GM11168 (cell line): ENCODE data around the gene APP.
"Not testable (repeated sequence)": the region's sequence is repeated elsewhere in the genome, so short reads cannot be mapped to it uniquely, and the experiment has no call there.

ENCODE experiments used
- in situ Hi-C: fragments of 300-500 bp; cut with MboI; formaldehyde crosslinking; loops from one replicate; pipeline ENCODE4 v1.12.0; 2022; ENCODE audit warnings: low sequenced_read_pairs; ENCODE audit not compliant: unreplicated experiment

Gene APP

DNA sequence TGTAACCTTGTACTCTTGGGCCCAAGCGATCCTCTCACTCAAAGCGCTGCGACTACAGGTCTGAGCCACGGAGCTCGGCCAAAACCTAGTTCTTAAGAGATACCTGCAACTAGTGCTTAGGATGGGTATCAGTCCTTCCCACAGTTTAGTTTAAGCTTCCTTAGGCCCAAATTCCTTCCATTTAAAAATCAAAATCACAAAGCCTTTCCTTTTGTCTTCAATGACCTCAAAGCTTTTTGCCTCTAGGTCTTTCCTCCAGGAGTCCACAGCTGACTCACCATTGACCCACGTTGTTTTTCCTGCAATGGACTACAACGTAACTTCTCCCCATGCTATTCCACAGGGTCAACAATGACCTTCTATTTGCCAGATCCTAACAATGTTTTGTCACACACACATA, 64.0 kb downstream of the APP start:
- in situ Hi-C loops = no loop called here

DNA sequence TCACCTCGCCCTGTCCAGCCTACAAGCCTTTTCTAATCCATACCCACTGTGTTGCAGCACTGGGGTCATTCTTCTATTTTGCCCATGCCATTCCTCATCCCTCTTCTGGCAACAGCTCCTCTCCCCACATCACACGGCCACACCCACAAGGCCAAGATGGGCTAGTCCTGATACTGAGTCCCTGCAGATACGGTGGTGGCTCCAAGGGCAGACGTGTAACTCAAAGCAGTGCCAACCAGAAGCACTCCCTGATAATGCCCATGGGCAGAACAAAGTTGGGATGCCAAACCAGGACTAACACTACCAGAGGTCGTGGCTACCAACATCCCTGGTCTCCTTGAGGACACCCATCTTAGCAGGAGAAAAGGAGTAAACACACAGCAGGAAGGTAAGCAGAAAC, 64.8 kb downstream of the APP start:
- in situ Hi-C loops = no loop called here

DNA sequence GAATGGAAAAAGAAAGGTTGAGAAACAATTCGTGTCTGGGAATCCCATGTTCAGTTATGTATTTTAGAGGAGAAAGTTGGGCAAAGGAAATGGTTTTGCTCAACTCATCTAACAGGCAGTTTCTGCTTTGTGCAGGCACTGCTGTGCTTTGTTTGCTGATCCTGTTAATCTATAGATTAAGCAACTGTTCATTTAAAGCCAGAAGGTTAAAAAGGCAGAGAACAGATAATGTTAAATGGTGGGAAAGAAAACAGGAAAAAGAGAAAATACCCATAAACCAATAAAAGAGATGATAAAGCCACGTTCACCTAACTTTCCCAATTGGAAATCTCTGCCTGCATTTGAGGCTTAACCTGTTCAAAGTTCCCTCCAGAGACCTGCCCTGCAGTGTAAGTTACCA, 70.0 kb downstream of the APP start:
- in situ Hi-C loops = no loop called here

DNA sequence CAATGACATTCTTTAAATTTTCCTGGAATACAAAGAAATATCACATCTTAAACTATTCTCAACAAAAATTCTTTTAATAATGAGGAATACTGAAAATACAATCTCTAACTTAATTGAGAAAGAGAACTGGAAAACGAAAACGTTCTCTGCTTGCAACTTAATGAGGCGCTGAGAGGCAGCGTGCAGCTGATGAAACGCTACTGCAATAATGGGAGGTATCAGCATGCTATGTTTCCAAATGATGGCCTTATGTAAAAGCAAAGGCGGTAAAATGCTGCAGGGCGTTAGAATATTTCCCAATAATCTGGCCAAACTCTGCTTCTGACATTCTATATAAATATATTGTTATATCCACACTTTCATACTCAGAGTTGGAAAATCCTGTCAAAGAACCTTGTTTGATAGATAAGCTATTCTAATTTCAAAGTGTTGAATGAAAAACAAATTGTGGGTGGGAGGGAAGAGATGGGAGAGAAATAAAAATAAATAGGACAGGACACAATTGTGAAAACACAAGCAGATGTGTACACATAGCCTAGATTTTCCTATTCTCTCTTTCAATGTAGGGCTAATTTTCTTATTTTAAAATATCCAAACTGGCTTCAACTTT, 70.9 kb downstream of the APP start:
- in situ Hi-C loops = no loop called here

DNA sequence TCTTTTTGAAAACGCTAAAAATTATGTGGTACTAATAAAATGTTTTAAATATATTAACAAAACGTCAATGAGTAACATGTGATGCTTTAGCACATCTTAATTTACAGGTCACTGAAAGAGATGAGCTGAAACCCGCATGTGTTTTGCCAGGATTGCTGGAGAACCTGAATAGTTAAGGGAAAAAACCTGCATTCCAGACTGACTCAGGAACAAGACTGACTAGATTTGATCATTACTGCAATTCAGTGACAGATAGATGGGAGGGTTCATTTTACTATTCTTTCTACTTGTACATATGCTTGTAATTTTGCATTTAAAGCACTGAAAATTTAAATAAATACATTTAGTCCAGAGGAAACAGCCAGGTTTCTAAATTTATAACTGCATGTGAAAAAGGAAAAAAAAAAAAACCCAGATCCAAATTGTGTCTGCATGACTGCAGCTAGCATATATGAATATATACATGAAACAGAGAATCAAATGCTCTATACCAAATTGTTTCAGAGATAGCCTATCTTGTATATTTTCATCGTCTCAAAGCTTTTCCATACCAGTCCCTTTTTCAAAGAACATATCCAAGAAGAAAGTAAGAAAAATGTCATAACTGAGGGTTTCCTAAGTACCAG, 71.7 kb downstream of the APP start:
- in situ Hi-C loops = no loop called here

DNA sequence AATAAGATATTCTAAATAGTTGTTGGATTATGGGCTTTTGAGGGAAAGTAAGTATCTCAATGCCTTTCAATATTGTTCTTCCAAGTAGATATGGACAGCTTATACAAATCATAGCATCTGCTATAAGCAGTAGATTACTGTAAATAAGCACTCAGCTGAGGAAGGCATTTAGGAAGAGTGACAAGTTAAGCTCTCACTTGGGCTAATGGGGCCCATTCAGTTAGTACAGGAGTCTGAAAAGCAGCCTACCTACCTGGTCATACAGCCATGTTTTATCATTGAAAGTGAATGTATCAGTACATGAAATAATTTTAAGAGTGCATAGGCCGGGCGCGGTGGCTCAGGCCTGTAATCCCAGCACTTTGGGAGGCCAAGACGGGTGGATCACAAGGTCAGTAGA, 73.1 kb downstream of the APP start:
- in situ Hi-C loops = no loop called here

DNA sequence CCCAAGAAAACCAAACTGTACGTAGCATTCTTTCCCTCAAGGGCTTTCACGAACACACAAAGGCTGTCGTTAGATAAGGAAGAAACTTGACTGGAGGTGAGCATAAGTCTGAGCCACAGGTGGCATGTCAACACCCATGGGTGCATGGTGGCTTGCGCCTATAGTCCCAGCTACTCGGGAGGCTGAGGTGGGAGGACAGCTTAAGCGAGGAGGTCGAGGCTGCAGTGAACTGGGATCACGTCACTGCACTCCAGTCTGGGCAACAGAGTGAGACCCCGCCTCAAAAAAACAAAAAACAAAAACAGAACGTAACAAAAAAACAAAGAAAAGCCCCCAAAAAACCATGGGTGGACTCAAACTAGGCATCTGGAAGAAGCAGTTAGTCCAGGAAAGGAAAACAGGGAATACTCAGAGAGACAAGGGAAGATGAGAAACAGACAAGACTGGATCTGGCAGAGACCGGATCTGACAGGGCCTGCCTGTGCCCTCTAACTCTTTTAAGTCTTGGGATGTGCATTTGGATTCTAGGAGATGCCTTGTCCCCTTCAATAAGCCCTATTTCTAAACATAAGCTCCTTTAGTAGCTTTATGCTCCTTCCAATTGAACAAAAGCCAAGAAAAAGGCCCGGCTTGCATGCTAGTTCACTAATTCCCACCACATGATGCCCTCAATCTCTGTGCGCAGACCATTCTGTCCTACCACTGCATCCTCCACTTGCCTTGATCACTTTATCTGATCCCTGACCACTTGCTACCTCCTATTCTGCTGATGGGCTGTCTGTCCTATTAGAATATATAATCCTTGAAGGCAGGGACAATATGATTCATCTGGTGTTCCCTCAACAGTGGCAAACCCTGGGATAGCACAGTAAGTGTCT, 73.8 kb downstream of the APP start:
- in situ Hi-C loops = no loop called here

DNA sequence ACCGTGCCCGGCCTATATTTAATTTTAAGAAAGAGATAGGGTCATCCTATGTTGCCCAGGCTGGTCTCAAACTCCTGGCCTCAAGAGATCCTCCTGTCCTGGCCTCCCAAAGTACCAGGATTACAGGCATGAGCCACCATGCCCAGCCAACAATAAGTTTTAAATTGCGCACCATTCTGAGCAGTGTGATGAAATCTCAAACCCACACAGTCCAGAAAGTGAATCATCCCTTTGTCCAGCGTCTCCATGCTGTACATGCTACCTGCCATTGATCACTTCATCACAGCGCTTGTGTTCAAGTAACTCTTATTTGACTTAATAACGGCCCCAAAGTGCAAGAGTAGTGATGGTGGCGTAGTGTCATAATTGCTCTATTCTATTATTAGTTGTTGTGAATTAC, 75.4 kb downstream of the APP start:
- in situ Hi-C loops = no loop called here

DNA sequence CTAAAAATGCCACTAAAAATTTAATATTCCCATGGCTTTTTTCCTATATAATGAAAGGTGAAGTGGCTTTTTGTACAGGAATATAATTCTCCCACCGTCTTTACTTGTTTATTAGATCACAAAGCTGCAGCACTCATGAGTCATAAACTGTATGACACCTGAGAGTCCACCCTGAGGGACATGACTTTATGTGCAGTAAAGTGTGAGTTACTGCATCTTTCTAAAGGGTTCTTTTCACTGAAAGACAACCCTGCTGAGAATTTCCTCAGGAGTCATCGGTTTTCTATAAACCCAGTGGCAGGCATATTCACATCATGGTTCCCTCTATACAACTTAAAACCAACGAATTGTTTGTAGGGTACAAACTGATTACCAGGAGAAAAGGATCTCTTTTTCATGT, 77.4 kb downstream of the APP start:
- in situ Hi-C loops = no loop called here

DNA sequence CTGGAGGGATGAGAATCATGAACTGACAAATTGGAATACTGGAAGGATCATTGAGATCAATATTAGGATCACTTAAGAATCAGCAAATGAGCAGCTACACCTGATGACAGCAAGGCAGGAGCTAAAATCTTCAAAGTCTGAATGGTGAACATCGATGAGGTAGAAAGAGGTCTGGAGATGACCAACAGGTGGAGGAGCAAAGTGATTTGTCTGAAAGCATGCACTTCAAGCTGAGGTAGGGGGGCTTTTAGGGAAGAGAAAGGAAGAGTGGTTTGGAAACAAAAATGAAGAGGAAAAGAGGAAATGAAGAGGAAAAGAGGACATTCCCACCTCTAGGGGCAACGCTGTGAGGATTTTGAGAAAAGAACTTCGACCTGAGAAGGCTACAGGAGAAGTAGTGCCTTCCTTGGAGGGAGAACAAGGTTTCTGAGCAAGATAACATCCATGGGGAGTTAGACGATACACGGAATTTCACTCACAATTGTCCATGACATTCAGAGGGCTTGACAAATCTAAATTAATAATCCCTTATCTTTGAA, 79.0 kb downstream of the APP start:
- in situ Hi-C loops = no loop called here

DNA sequence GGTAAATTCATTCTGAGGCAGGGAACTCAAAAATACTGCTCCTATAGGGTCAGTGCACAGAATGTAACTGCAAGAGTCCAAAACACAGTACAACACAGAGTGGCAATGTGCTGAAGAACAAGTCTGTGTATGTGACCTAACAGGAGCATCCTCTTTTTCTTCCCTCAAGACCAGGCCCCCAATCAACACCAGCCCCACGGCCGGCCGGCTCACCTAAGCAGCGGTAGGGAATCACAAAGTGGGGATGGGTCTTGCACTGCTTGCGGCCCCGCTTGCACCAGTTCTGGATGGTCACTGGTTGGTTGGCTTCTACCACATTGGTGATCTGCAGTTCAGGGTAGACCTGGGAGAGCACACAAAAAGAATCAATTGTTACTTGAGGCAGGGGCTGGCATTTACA, 80.8 kb downstream of the APP start:
- in situ Hi-C loops = no loop called here

DNA sequence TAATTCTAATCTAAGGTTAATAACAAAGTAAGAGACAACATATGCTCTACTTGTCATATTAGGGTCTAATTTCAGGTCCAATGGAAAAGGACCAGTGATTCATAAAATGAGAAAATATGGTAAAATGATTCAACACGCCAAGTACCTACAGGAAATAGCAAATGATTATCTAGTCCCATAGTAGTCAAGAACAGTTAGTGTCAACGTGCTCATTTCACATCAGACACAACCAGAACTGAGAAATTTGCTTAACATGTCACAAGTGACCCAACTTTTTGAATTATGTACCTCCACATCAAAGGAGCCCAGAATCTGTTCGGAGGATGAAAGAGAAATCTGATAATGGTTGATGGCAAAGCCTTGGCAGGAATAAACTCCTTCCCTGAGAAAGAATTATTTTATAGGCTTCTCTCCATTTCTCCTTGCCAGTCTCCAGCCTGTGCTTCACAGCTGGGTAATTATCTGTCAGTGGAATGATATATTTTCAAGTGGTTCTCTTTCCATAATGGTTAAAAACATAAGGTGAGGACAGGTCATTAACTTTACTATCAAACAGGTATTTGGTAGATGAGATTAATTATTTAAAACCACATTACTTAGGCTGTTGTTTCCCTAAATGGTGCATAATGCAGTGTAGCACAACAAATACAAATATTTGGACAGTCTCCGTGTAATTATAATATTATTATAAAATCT, 83.2 kb downstream of the APP start:
- in situ Hi-C loops = no loop called here

DNA sequence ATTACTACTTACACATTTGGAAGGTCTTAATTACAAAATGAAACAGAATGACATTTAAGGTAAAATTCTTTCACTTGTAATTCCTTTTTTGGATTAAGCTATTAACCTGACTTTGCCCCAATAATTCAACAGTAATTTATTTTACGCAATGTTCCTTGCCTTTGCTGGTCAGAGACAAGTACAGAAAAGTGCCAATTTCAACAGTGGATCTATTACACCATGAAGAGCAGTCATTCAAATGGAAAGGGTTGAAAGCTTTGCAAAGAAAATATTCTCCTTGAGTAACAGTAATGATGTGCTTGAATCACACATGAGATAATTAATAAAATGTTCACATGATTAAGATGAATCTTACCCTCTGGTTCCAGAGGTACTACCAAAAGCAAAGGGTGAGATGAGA, 84.7 kb downstream of the APP start:
- in situ Hi-C loops = no loop called here

DNA sequence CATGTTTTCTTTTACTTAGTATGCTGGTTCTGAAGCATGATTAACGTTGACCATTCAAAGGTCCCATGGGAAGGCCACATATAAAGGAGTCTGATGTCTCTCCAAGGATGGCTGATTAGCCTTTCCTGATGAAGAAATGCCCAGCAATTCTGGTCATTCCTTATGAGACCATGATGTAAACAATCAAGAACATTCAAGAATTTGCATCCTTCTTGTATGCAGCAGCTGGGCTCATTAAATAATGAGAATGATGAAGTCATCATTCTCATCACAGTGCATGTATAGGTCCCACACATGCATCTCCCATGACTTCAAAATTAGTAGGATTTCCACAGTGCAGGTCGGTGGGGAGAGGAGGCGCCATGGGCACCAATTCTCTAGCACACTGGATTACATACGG, 85.4 kb downstream of the APP start:
- in situ Hi-C loops = no loop called here

DNA sequence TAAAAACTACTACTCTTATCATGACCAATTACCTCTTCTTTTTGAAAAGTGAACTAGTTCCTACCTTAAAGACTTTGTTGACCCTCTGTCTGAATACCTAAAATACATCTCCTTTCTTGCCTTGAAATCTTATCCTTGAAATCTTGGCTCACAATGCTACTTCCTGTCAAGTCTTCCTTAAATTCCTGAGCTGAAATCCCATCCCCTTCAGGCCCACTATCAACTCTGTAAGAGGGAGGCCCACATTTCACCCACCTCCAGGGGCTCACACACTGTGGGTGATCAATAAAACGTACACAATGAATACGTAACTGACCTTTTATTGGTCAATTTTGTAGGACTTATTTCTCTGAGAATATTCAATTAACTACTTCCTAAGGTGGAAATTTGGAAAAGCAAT, 88.0 kb downstream of the APP start:
- in situ Hi-C loops = no loop called here

DNA sequence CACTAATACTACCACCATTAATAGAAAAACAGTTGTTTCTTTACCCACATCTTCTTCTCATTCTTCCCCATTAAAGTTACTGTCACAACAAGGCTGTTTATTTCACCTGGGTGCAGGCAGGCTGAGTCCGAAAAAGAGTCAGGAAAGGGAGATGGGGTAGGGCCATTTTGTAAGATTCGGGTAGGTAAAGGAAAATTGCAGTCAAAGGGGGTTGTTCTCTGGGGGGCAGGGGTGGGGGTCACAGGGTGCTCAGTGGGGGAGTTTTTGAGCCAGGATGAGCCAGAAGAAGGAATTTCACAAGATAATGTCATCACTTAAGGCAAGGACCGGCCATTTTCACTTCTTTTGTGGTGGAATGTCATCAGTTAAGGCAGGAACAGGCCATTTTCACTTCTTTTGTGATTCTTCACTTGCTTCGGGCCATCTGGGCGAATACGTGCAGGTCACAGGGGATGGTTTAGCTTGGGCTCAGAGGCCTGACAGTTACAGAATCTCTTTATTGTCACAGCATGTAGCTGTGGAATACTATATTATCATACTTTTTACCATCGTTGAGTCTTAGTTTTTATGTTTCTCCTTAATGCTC, 89.3 kb downstream of the APP start:
- in situ Hi-C loops = not testable (repeated sequence)

DNA sequence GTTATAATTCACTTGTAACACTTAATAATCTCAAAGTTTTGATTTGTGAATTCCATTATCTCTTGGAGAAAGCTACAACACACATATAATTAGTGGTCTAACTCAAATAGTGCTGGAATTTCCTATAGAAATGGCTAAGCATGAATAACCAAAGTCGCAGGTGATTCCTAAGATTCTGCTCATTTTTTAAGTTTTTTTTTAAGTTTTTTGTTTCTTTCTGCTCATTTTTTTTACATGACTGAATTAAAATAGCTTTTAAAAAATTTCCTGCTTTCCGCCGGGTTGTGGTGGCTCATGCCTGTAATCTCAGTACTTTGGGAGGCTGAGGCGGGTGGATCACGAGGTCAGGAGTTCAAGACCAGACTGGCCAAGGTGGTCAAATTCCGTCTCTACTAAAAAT, 90.4 kb downstream of the APP start:
- in situ Hi-C loops = no loop called here

DNA sequence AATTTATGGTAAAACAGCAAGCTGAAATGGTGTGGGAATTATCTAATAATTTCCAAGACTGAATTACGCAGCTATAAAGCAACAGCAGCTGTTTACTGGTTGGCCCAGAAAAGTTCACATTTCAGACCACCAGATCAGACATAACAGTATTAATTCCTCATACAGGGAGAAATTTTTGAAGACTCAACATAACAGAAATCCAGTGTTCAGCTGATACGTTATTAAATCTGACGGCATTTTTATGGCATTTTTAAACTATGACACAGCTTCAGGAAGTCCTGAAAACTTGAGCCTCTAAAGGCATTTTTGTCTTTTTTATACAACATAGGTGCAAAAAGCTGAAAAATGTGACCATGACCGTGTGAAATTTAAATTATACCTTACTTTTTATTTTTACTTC, 91.2 kb downstream of the APP start:
- in situ Hi-C loops = no loop called here

DNA sequence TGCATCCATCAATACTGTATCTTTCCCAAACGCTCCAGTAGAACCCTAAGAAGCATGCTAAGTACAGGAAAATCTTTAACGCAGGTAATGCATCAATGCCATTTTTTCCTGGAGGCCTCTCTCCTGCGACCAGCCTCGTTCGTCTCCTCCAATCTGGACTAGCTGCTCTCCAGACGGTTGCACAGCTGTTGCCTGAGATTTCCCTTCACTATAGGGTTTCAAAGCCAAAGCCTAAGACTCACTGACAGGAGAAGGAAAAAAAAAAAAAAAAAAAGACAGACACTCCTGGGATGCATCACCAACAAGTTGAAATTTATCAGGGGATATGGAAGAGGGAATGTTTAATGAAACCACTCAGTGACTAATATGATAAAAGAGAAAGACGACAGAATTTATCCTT, 93.0 kb downstream of the APP start:
- in situ Hi-C loops = no loop called here
